Activated naive CD8-positive, alpha-beta T cell treated with anti-CD3 and anti-CD28 coated beads, Interleukin-2, amount 10 ng/mL, durations not matched to agents 7 days and 5 days (primary cell): ENCODE data around the gene PLEKHG4. TPM values are rescaled to one million over a fixed set of nuclear protein-coding genes. Genes with fewer than 3 reads are reported as not detected.

Source experiments
- ATAC-seq: fragments of 150-1000 bp; cut with Tn5 transposase; one replicate; pipeline ENCODE4 v1.10.0; 2021; ENCODE audit warnings: low read depth, moderate library complexity
- POLR2A ChIA-PET: fragments of 350-600 bp; sonication (Branson Sonifier 250); formaldehyde crosslinking; loops from one replicate; lab custom pipeline; 2021; ENCODE audit warnings: antibody characterized with exemption; lab: Charles Lee
- DNase-seq: peaks from one replicate; pipeline ENCODE4 v3.0.0; 2021
- H3K27ac Mint-ChIP-seq: one replicate; pipeline ENCODE4 v1.8.0; 2022; ENCODE audit warnings: mild to moderate bottlenecking, mixed read lengths
- H3K27me3 Mint-ChIP-seq: one replicate; pipeline ENCODE4 v1.8.0; 2022; ENCODE audit warnings: mild to moderate bottlenecking, moderate library complexity, mixed read lengths
- H3K36me3 Mint-ChIP-seq: one replicate; pipeline ENCODE4 v1.8.0; 2021; ENCODE audit warnings: mild to moderate bottlenecking, mixed read lengths
- H3K4me1 Mint-ChIP-seq: one replicate; pipeline ENCODE4 v1.8.0; 2021; ENCODE audit warnings: mixed read lengths
- H3K4me3 Mint-ChIP-seq: one replicate; pipeline ENCODE4 v1.8.0; 2022; ENCODE audit warnings: mild to moderate bottlenecking, moderate library complexity, mixed read lengths
- H3K9me3 Mint-ChIP-seq: one replicate; pipeline ENCODE4 v1.8.0; 2021; ENCODE audit warnings: mixed read lengths
- total RNA-seq, 2 experiments: library from RNA; stranded (reverse); gene quantifications; one replicate each; pipeline ENCODE4 v1.2.3, GENCODE V29; 2021

The PLEKHG4 gene
- total RNA-seq, 2 experiments from 2014 or later = 15.7 to 18.2 TPM

- Mint-ChIP-seq H3K4me3 (peak overlapping the region; percentile 88), H3K36me3 (peaks cover 6% of the 10 kb centered on the region), H3K27me3 (no peaks in the 10 kb centered on the region), H3K27ac (peak overlapping the region; percentile 81), H3K4me1 (peaks cover 12% of the 10 kb centered on the region), H3K9me3 (no peaks in the 10 kb centered on the region)
- POLR2A ChIA-PET = interaction anchor here (0.9 to 1.8 kb wide), 7 partner anchors 8 to 34 kb away, joined by 3 to 6 read pairs (median 3); partner anchors contain the start of genes FHOD1 and SLC9A5
- DNase-seq (no peak), ATAC-seq (no peak)
These were observed 1.1 kb upstream of the PLEKHG4 start for GRCh38 chr16:67277999-67278772.

DNA sequence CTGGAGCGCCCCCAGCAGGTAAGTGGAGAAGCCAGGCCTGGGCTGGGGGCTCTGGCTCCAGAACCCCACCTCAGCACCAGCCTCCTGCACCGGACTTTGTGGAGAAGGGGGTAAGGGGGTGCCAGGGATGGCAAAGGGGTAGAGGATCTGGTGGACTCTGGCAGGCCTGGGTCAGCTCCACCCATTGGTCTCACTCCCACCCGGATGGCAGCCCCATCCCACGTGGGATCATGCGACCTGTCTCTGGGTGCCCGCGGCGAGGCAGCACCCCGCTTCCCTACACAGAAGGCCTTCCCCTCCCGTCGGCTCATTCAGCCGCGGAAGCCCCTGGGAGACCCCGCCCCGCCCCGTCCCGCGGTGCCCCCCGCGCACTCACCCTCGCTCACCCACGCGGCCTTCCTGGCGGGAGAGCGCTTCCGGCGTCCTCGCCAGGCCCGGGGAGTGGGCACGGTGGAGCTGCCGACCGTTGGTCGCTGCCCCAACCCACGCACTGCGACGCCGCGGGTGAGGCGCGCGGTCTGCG lies 498 bp upstream of the PLEKHG4 start:
- Mint-ChIP-seq H3K36me3 (peaks cover 6% of the 10 kb centered on the region), H3K27me3 (no peaks in the 10 kb centered on the region), H3K27ac (peak overlapping the region; percentile 81), H3K4me1 (peaks cover 12% of the 10 kb centered on the region), H3K9me3 (no peaks in the 10 kb centered on the region), H3K4me3 (peak overlapping the region; percentile 88)
- peak; percentile 59 for ATAC-seq
- POLR2A ChIA-PET = interaction anchor here (0.9 to 1.8 kb wide), 7 partner anchors 9 to 35 kb away, joined by 3 to 6 read pairs (median 3); partner anchors contain the start of genes FHOD1 and SLC9A5
- DNase-seq = no peak

GRCh38 chr16:67280090-67281015 lies 1.0 kb downstream of the PLEKHG4 start:
- Mint-ChIP-seq H3K36me3 (peaks cover 5% of the 10 kb centered on the region), H3K27me3 (no peaks in the 10 kb centered on the region), H3K4me3 (peak overlapping the region; percentile 39), H3K27ac (no peak overlapping the region), H3K4me1 (peaks cover 10% of the 10 kb centered on the region), H3K9me3 (no peaks in the 10 kb centered on the region)
- POLR2A ChIA-PET = interaction anchor here (1.4 kb wide), 1 partner anchor 35 kb away, joined by 3 read pairs; no protein-coding TSS in a partner anchor
- DNase-seq = no peak
- ATAC-seq = no peak

- Mint-ChIP-seq H3K4me1 (peaks cover 9% of the 10 kb centered on the region), H3K27me3 (no peaks in the 10 kb centered on the region), H3K36me3 (no peaks in the 10 kb centered on the region), H3K27ac (no peak overlapping the region), H3K4me3 (no peak overlapping the region), H3K9me3 (no peaks in the 10 kb centered on the region)
- POLR2A ChIA-PET = interaction anchor here (1.0 to 1.4 kb wide), 3 partner anchors 34 to 228 kb away, joined by 3 to 4 read pairs (median 3); partner anchors contain the start of gene FHOD1
- DNase-seq = no peak
- ATAC-seq = no peak
These were observed 2.5 kb downstream of the PLEKHG4 start for GRCh38 chr16:67281536-67282446.

DNA sequence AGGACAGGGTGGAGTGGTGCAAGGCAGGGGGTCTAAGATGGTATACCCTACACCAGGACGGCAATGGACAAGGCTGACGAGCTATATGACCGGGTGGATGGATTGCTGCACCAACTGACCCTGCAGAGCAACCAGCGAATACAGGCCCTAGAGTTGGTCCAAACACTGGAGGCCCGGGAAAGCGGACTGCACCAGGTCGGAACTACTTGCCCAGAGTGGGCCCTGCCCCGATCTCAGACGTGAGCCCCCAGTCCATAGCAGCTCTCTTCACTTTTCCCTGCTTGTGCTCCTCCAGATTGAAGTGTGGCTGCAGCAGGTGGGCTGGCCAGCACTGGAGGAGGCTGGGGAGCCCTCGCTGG lies 3.1 kb downstream of the PLEKHG4 start:
- H3K27me3 Mint-ChIP-seq = no peaks in the 10 kb centered on the region

GRCh38 chr16:67283039-67283825 lies 3.9 kb downstream of the PLEKHG4 start:
- ATAC-seq (no peak), DNase-seq (no peak)
- no peak overlapping the region for H3K4me3 Mint-ChIP-seq
- H3K27ac Mint-ChIP-seq = no peak overlapping the region
- no peaks in the 10 kb centered on the region for H3K9me3 Mint-ChIP-seq
- POLR2A ChIA-PET = interaction anchor here (1.0 kb wide), 1 partner anchor 230 kb away, joined by 3 read pairs; no protein-coding TSS in a partner anchor
- H3K4me1 Mint-ChIP-seq = peaks cover 3% of the 10 kb centered on the region
- H3K27me3 Mint-ChIP-seq = no peaks in the 10 kb centered on the region
- H3K36me3 Mint-ChIP-seq = no peaks in the 10 kb centered on the region

More for the DNA sequence above, 3.1 kb downstream of the PLEKHG4 start:
- H3K9me3 Mint-ChIP-seq = no peaks in the 10 kb centered on the region
- H3K27ac Mint-ChIP-seq = no peak overlapping the region
- ATAC-seq (no peak), DNase-seq (no peak)
- no peaks in the 10 kb centered on the region for H3K36me3 Mint-ChIP-seq
- peaks cover 8% of the 10 kb centered on the region for H3K4me1 Mint-ChIP-seq
- no peak overlapping the region for H3K4me3 Mint-ChIP-seq
- POLR2A ChIA-PET = interaction anchor here (0.5 to 1.3 kb wide), 3 partner anchors 35 to 229 kb away, joined by 3 to 4 read pairs (median 3); partner anchors contain the start of gene FHOD1

DNA sequence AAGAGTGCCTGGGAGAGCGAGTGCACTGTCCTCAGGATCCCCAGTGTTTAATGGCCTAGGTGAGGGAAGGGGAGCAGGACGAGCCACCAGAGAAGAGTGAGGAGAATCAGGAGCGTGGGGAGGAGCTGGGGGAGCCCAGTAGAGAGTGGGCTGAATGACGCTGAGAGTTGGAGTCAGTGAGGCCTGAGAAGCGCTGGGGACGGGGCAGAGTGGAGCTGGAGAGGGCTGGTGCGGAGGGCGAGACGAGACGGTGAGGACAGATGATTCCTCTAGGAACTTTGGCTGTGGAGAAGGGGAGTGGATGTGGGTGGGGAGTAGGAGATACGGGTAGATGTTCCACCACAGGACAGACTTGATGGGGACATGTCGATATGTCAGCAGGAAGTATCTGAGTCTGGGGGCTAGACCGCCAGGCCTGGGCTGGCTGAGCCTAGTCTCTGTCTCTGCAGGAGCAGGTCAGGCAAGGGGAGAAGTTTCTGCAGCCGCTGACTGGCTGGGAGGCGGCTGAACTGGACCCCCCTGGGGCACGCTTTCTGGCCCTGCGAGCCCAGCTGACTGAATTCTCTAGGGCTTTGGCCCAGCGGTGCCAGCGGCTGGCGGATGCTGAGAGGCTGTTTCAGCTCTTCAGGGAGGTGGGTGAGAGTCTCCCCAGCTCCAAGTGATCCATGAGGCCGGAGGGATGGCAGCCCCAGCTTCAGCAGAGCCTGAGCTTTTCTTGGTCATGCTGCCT lies 4.7 kb downstream of the PLEKHG4 start:
- H3K27ac Mint-ChIP-seq = no peak overlapping the region
- no peak overlapping the region for H3K4me3 Mint-ChIP-seq
- ATAC-seq = no peak
- POLR2A ChIA-PET = no interaction called here
- H3K36me3 Mint-ChIP-seq = no peaks in the 10 kb centered on the region
- H3K4me1 Mint-ChIP-seq = no peaks in the 10 kb centered on the region
- DNase-seq = no peak
- no peaks in the 10 kb centered on the region for H3K9me3 Mint-ChIP-seq
- no peaks in the 10 kb centered on the region for H3K27me3 Mint-ChIP-seq

GRCh38 chr16:67284699-67285646 lies 5.6 kb downstream of the PLEKHG4 start:
- Mint-ChIP-seq H3K9me3 (no peaks in the 10 kb centered on the region), H3K4me3 (no peak overlapping the region), H3K27ac (no peak overlapping the region), H3K27me3 (no peaks in the 10 kb centered on the region), H3K4me1 (peaks cover 7% of the 10 kb centered on the region), H3K36me3 (no peaks in the 10 kb centered on the region)
- no peak for ATAC-seq
- POLR2A ChIA-PET = no interaction called here
- DNase-seq = no peak

DNA sequence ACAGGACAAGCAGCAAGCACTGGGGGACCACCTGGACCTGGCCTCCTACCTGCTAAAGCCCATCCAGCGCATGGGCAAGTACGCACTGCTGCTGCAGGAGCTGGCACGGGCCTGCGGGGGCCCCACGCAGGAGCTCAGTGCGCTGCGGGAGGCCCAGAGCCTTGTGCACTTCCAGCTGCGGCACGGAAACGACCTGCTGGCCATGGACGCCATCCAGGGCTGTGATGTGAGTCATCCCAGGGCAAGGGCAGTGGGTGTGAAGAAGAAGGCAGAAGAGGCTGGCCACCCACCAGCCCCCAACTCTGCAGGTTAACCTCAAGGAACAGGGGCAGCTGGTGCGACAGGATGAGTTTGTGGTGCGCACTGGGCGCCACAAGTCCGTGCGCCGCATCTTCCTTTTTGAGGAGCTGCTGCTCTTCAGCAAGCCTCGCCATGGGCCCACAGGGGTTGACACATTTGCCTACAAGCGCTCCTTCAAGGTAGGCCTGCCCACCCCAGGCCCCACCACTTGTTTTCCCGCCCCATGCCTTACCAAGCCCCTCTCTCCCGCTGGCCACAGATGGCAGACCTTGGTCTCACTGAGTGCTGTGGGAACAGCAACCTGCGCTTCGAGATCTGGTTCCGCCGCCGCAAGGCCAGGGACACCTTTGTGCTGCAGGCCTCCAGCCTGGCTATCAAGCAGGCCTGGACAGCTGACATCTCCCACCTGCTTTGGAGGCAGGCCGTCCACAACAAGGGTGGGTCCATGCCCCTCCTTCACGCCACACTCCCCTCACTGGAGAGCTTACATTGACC lies 7.3 kb downstream of the PLEKHG4 start:
- ATAC-seq (no peak), DNase-seq (no peak)
- Mint-ChIP-seq H3K4me1 (peaks cover 10% of the 10 kb centered on the region), H3K9me3 (no peaks in the 10 kb centered on the region), H3K4me3 (no peak overlapping the region), H3K36me3 (no peaks in the 10 kb centered on the region), H3K27me3 (no peaks in the 10 kb centered on the region), H3K27ac (no peak overlapping the region)
- POLR2A ChIA-PET = interaction anchor here (0.5 to 1.3 kb wide), 2 partner anchors 12 to 52 kb away, joined by 3 read pairs; no protein-coding TSS in a partner anchor

DNA sequence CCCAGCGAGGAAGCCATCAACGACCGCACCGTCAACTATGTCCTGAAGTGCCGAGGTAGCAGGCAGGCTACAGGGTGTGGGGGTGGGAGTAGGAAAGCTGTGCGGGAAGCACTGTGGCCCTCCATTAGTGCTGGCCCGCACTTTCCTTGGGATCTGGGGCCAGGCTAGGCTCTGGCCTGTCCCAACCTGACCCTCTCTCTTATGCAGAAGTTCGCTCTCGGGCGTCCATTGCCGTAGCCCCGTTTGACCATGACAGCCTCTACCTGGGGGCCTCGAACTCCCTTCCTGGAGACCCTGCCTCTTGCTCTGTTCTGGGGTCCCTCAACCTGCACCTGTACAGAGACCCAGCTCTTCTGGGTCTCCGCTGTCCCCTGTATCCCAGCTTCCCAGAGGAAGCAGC lies 8.6 kb downstream of the PLEKHG4 start:
- ATAC-seq = no peak
- Mint-ChIP-seq H3K4me3 (no peak overlapping the region), H3K36me3 (no peaks in the 10 kb centered on the region), H3K27me3 (no peaks in the 10 kb centered on the region), H3K9me3 (no peaks in the 10 kb centered on the region), H3K27ac (no peak overlapping the region), H3K4me1 (peaks cover 10% of the 10 kb centered on the region)
- no peak for DNase-seq
- POLR2A ChIA-PET = no interaction called here
